T follicular helper cell (primary cell): ENCODE results near the gene PPID.
"Not testable (repeated sequence)": the region's sequence is repeated elsewhere in the genome, so short reads cannot be mapped to it uniquely, and the experiment has no call there.

Source experiments
- DNase-seq: peaks from one replicate; pipeline ENCODE4 v3.0.0-alpha.2; 2020; ENCODE audit warnings: low read depth

Gene PPID

DNA sequence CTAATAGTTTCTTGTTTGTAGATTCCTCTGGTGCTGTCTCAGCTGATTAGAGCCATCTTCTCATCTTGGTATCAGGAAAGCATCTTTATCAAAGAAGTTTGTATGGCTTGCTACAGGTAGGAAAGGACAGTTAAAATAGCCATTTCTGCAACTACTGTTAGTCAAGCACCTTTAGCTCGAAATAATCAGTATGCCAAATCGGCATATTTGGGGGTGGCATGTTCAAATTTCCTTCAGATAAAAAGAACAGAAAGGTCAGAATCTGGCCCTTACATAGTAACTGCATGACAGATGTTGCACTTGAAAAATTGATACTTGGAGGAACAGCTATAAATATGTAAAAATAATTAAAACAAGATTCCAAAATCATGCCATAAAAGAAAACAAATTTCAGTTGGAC, 56.3 kb downstream of the PPID start:
- DNase-seq = no peak

DNA sequence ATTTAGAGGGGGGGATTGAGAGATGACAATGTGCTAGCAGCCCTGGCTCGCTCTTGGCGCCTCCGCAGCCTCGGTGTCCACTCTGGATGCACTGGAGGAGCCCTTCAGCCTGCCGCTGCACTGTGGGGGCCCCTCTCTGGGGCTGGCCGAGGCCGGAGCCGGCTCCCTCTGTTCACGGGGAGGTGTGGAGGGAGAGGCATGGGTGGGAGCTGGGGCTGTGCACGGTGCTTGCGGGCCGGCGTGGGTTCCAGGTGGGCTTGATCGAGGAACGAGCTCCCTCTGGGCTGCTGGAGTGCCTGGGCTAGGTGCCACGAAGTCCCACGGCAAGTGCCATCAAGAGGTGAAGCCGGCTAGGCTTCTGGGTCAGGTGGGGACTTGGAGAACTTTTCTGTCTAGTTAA, 58.4 kb downstream of the PPID start:
- no peak for DNase-seq

DNA sequence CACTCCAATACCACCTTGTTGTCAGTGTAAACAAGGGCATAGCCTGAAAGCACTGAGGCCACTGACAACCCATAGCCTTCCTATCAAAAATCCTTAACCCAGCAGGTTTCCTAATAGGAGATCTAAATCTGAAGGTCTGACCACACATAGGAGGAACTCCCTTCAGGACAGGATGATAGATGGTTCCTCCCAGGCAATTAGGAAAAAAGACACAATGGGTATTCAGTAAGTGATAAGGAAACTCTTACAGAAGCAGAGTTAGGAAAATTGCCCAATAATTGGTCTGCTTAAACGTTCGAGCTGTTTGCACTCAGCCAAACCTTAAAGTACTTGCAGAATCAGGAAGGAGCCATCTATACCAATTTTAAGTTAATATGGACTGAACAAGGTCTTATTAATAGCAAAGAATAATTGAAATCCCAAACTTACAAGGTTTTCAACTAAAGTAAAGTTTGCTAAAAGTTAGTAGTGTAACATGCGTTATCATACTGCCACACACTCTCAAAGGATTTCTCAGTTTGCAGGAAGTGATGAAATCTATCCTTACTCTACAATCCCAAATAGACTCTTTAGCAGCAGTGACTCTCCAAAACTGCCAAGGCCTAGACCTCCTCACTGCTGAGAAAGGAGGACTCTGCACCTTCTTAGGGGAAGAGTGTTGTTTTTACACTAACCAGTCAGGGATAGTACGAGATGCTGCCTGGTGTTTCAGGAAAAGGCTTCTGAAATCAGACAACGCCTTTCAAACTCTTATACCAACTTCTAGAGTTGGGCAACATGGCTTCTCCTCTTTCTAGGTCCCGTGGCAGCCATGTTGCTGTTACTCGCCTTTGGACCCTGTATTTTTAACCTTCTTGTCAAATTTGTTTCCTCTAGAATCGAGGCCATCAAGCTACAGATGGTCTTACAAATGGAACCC, 59.2 kb downstream of the PPID start:
- DNase-seq = not testable (repeated sequence)

DNA sequence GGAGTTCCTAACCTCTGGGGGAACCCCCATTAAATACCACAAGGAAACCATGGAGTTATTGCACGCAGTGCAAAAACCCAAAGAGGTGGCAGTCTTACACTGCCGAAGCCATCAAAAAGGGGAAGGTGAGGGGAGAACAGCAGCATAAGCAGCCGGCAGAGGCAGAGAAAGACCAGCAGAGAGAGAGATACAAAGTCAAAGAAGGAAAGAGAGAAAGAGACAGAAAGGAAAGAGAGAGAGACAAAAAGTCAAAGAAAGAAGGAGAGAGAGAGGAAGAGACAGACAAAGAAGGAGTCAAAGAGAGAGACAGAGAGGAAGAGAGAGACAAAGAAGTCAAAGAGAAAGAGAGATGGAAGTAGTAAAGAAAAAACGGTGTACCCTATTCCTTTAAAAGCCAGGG, 59.9 kb downstream of the PPID start:
- DNase-seq = not testable (repeated sequence)
